SK-N-MC (cell line): ENCODE data around the gene ZBTB33.

Experiments used
- EZH2 ChIP-seq: fragments of 200-600 bp; sonication (generic); IDR thresholded peaks from one replicate; pipeline ENCODE4 v1.6.1; 2017; ENCODE audit warnings: antibody characterized with exemption
- FOXP2 ChIP-seq: optimal IDR thresholded peaks from 2 replicates; pipeline ENCODE3; 2011; ENCODE audit warnings: mild to moderate bottlenecking, moderate library complexity; ENCODE audit not compliant: insufficient read depth; ENCODE audit errors: extremely low read length, control extremely low read depth
- POLR2AphosphoS5 ChIP-seq: IDR thresholded peaks from 2 replicates; pipeline ENCODE4 v1.6.1; 2012; ENCODE audit warnings: mild to moderate bottlenecking, low read depth, low read length, borderline replicate concordance

GRCh38 chrX:120251471-120252011 lies 929 bp downstream of the ZBTB33 start:
- TF ChIP-seq POLR2AphosphoS5 (no peak), EZH2 (no peak), FOXP2 (no peak)
